Subcutaneous adipose tissue (tissue), 4 donors: ENCODE data around the gene B4GALT2. TPM values are rescaled to one million over a fixed set of nuclear protein-coding genes. Genes with fewer than 3 reads are reported as not detected.

Experiments
- CTCF ChIP-seq: fragments of 450-650 bp; IDR thresholded peaks from one replicate; pipeline ENCODE4 v1.5.1; 2016; ENCODE audit warnings: low read depth, mild to moderate bottlenecking, control low read depth, antibody characterized with exemption, moderate library complexity
- total RNA-seq, 4 donors: library from RNA; depleted of rRNA; stranded (reverse); fragments of >200 nt; gene quantifications; one replicate each; pipeline ENCODE4 v1.1.0, GENCODE V29; 2016

The B4GALT2 gene
- total RNA-seq, 4 donors from 2014 or later = 21.1 to 44.3 (median 26.7) TPM

DNA sequence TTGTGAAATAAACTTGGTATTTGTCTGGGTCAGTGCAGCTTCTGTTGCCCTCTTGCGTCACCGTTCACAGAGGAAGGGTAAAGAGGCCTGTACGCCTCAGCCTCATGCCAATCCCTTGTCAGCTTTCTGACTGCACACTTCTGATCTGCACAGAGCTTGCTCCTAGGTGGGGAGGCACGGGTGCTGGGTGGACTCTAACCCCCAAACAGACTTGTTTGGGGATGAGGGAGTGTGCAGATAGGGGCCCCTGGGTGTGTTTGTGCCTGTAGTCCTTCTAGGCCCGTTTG lies 803 bp upstream of the B4GALT2 start:
- no peak for TF ChIP-seq CTCF

DNA sequence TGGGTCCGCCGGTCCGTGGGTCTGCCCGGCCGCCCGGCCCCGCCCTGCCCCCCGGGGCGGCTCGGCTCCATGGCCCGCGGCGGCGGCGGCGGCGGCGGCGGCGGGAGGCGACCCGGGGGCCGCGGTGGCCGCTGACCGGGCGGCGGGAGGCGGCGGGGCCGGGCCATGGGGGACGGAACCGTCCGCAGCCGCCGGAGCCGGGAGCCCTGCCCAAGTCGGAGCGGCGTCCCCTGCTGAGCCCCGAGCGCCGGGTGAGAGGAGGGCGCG lies 184 bp downstream of the B4GALT2 start:
- TF ChIP-seq CTCF = no peak

- no peak for TF ChIP-seq CTCF
These were observed 681 bp downstream of the B4GALT2 start for GRCh38 chr1:43979528-43980254.

DNA sequence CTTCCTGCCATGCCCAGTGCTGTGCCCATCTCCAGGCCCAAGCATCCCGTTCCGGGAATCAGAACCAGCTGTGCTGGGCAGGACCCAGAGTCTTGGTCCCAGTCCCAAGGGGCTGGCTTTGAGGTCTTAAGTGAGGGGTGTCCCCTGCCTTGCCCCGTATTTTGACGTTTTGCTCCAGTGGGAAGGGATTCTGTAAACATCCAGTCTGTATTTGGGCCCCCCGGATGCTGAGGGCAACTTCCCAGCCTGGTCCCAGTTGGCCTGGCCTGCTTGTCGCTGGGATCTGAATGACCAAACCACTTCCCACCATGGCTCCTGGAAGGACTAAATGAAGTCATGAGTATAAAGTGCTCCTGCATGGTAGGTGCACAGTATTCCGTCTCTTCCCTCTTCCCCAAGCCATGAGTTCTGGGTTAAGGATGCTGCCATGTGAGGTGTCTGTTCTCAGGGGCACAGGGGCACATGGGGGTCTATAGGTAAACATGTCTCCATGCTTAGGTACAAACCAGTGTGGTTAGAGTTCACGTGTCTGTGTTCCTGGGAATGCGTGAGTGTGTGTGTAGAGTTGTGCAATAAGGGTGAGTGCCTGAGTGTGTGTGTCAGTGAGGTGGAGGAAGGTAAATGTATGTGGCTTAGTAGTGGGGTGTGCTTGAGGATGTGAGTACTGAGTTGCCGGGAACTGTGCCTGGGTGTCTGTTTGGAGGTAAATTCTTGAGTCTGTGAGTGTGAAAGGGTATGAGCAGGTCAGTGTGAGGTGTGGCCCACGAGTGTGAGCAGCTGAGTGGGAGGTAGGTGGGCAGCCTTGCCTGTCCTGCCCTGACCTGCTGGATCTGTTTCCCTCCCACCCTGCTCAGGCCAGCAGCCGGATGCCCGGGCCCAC lies 1.5 kb downstream of the B4GALT2 start:
- no peak for TF ChIP-seq CTCF

DNA sequence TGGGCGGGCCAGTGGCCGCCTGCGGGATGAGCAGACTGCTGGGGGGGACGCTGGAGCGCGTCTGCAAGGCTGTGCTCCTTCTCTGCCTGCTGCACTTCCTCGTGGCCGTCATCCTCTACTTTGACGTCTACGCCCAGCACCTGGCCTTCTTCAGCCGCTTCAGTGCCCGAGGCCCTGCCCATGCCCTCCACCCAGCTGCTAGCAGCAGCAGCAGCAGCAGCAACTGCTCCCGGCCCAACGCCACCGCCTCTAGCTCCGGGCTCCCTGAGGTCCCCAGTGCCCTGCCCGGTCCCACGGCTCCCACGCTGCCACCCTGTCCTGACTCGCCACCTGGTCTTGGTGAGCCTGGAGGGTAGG lies 2.1 kb downstream of the B4GALT2 start:
- no peak for TF ChIP-seq CTCF

DNA sequence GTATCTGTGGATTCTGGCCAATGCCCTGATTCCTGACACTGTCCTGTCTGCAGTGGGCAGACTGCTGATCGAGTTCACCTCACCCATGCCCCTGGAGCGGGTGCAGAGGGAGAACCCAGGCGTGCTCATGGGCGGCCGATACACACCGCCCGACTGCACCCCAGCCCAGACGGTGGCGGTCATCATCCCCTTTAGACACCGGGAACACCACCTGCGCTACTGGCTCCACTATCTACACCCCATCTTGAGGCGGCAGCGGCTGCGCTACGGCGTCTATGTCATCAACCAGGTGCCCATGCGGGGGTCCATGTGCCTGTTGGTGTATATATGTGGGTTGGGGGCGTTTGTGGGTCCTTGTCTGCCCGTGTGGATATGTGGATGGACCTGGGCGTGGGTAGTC lies 2.6 kb downstream of the B4GALT2 start:
- no peak for TF ChIP-seq CTCF

DNA sequence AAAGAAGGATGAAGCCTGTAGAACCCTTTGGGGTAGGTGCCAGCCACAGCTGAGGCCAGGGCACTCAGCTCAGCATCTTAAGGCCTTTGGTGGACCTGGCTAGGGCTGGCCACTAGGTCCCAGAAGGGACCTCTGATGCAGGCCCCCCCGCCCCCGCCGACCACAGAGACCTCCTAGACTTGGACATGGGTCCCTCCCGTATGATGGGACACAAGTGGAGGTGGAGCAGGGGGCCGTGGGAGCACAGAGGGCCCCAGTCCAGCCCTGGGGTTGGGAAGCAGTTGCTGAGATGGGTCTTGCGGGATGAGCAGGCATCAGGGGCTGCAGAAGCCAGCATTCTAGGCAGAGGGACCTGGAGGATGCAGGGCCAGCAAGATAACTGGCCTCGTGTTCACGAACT lies 3.2 kb downstream of the B4GALT2 start:
- no peak for TF ChIP-seq CTCF
